Fibroblast of the aortic adventitia (primary cell): ENCODE measurements around the gene WNT4. TPM values are rescaled to one million over a fixed set of nuclear protein-coding genes. Genes with fewer than 3 reads are reported as not detected.

Experiments
- DNase-seq: peaks from one replicate; pipeline ENCODE4 v3.0.0-alpha.2; 2010; ENCODE audit warnings: low read depth
- H3K4me3 ChIP-seq: 2 replicates; pipeline ENCODE4 v1.5.1; 2011; ENCODE audit warnings: low read depth, mild to moderate bottlenecking, control low read depth, low read length, moderate library complexity
- CTCF ChIP-seq: IDR thresholded peaks from 2 replicates; pipeline ENCODE4 v1.5.1; 2011; ENCODE audit warnings: mild to moderate bottlenecking, low read length, control low read depth, inconsistent platforms; ENCODE audit not compliant: insufficient read depth
- total RNA-seq: library from RNA; depleted of rRNA; stranded (reverse); fragments of >200 nt; gene quantifications from 2 replicates; pipeline ENCODE4 v1.2.3, GENCODE V29; 2012; ENCODE audit warnings: low replicate concordance

The WNT4 gene
- total RNA-seq, 1 donor: under 0.01 TPM

DNA sequence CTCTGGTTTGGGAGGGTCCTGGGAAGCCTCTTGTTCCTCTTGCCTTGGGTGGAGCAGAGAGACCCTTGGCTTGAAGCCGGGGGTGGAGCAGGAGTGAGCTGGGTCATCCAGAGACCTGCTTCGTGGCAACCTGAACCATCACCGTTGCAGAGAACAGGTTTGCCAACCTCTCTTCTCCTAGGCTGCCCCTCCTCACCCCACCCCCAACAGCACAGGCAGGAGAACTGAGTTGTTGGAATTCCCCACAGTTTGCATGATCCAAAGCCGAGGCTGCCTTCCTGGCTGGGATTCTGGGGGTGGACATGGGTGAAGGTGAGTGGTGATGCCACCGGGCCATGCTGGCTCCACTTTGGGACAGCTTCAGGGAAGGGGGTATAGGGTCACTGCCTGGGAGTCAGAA, 2.2 kb downstream of the WNT4 start:
- no peak overlapping the region for H3K4me3 ChIP-seq
- TF ChIP-seq CTCF: no peak
- DNase-seq: no peak

DNA sequence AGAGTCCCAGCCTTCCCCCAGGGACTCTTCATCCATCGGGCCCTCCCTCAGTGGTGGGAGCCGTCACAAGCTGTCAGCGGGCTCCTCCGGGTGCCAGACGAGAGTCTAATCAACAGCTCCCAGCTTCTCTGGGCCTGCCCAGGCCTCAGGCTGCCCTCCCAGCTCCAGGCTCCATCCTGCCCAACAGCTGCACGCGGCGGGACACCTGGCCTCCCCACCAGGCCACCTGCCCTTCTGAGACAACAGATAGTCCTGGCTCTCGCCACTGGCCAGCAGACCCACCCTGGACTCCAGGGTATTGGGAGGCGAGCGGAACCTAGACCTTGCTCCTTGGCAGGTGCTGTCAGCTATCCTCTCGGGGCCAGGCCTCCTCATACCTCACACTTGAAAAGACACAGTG, 3.1 kb downstream of the WNT4 start:
- no peak for TF ChIP-seq CTCF
- H3K4me3 ChIP-seq: no peak overlapping the region
- no peak for DNase-seq

- no peak for DNase-seq
- no peak for TF ChIP-seq CTCF
- no peak overlapping the region for H3K4me3 ChIP-seq
Measured at GRCh38 chr1:22139066-22139594, 3.8 kb downstream of the WNT4 start.

DNA sequence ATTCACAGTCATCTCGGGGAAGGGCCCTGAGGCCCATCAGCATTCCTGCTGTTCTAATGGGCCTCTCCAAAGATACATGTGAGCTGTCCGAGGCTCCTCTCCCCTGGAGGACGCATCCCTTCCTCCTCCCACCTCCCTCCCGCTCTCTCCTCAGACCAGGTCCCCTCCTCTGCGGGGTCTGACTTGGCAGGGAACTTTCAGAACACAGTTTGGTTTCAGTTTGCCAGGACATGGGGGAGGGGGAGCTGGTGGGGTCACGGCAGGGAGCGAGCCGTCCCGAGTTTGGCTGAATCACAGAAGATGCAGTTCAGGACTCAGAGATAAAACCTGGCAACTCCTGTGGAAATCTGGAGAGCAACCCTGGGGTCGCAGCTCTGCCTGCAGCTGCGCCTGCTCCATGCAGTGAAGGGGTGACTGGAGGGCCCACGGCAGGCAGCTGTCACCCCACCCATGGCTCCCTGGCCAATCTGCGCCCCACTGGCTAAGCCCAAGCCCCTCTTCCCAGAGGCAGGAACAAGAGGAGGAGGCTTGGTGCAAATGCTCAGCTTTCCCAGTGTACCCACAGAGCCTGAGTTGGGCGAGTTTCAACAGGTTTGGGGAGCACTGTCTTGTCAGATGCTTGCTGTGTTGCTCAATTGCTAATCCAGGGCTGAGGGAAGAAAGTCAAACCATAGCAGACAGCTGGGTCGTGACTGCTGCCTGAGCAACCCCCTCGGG, 5.7 kb downstream of the WNT4 start:
- no peak for TF ChIP-seq CTCF
- no peak overlapping the region for H3K4me3 ChIP-seq
- no peak for DNase-seq

DNA sequence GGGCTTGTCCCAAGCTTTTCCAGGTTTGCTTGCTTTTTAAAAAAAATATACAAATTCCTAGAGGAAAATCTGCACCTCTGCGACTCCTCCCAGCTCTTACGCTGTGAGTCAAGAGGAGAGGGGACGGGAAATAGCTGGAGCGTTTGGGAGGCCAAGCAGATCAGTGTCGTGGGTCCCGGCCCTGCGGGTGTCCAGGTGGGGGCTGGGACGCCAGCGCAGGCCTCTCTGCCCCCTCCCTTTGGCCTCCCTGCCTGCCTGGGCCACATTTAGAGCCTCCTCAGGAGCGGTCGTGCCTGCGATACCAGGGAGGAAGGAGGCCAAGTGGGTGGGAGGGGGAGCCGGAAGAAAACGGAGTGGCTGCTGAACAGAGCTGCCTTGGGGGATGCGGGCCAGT, 9.0 kb downstream of the WNT4 start:
- H3K4me3 ChIP-seq: no peak overlapping the region
- TF ChIP-seq CTCF: no peak
- DNase-seq: no peak

DNA sequence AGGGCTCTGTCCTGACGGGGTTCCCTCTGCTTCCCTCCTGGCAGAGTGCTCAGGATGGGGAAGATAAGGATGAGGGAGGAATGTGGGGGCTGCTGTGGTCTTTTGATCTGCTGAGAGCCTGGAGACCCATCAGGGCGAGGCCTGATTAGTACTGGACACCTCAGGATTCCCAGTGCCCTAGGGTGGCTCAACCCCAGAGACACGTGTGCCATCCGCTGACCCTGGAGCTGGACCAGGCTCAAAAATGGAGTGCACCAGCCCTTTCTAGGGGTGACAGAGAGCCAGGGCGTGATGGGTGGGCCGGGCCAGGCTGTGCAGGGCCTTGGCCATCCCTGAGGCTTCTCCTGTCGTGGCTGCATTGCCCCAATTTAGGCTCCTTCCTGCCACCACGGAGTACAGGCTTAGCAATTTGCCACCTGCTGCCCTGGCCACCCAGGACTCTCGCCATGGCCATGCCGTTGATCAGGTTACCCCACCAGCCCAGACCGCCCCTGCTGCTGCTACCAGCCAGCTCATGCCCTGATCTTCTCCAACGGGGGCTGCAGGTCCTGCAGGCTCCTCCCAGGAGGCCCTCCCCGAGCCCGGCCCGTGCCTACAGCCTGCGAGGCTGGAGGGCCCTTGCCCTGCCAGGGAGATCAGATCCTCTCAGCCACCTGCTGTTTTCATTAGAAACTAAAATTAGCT, 9.5 kb downstream of the WNT4 start:
- no peak for TF ChIP-seq CTCF
- no peak overlapping the region for H3K4me3 ChIP-seq
- no peak for DNase-seq
